Colon (tissue), 2 donors: Measurements from ENCODE around the gene ICAM3.

Experiments
- FAIRE-seq: peaks from 2 replicates; lab custom pipeline; 2012; peaks lifted over from hg19 to GRCh38; lab: Jason Lieb, UNC
- donor health status: control.
- donor health status: control.

ICAM3 gene

GRCh38 chr19:10290876-10291553 is 48.4 kb downstream of the ICAM3 start:
- no peak for FAIRE-seq

- no peak for FAIRE-seq
Observed at GRCh38 chr19:10290357-10290875, 49.0 kb downstream of the ICAM3 start.

GRCh38 chr19:10289836-10290356 is 49.5 kb downstream of the ICAM3 start, which contains the start of gene ICAM5:
TSS of gene ICAM5 (plus strand) at chr19:10289952. CDS start at chr19:10290044, 92 bp downstream.
- no peak for FAIRE-seq

- no peak for FAIRE-seq
Observed at GRCh38 chr19:10289167-10289835, 50.1 kb downstream of the ICAM3 start.

GRCh38 chr19:10288662-10289166 is 50.7 kb downstream of the ICAM3 start:
- FAIRE-seq: no peak

- FAIRE-seq: no peak
Observed at GRCh38 chr19:10286803-10287737, 52.4 kb downstream of the ICAM3 start, which contains the start of gene ICAM4. TSS of gene ICAM4 (plus strand) at chr19:10286955. CDS start at chr19:10287013, 58 bp downstream.

GRCh38 chr19:10285393-10285792 is 54.0 kb downstream of the ICAM3 start:
- FAIRE-seq: no peak

GRCh38 chr19:10284960-10285278 is 54.5 kb downstream of the ICAM3 start:
- FAIRE-seq: no peak

GRCh38 chr19:10284065-10284959 is 55.1 kb downstream of the ICAM3 start:
- FAIRE-seq: no peak
